PFSK-1 (cell line): ENCODE measurements around the gene SLC22A23.

Experiments
- FOXP2 ChIP-seq: optimal IDR thresholded peaks from 2 replicates; pipeline ENCODE3; 2011; ENCODE audit warnings: borderline replicate concordance, control low read depth, inconsistent platforms; ENCODE audit not compliant: insufficient read depth; ENCODE audit errors: extremely low read length, extremely low read depth
- POLR2AphosphoS5 ChIP-seq: IDR thresholded peaks from 2 replicates; pipeline ENCODE4 v1.6.1; 2012; ENCODE audit warnings: low read depth, mild to moderate bottlenecking, control low read depth, low read length, moderate library complexity
- SIN3A ChIP-seq: IDR thresholded peaks from 2 replicates; pipeline ENCODE4 v1.6.1; 2012; ENCODE audit warnings: mild to moderate bottlenecking, low read length, moderate library complexity, borderline replicate concordance; ENCODE audit not compliant: insufficient read depth
- TF ChIP-seq, protein P1 (sequence below), 2 experiments: IDR thresholded peaks; 2 replicates each; pipeline versions ENCODE4 v1.6.1 to v1.8.0; 2011 to 2012; ENCODE audit warnings: low read depth in 2 of 2, low read length in 2 of 2, control low read depth in 1 of 2, inconsistent platforms in 1 of 2, mild to moderate bottlenecking in 1 of 2, moderate library complexity in 1 of 2; ENCODE audit not compliant: insufficient read depth in 1 of 2

- TF ChIP-seq, protein P1, sequence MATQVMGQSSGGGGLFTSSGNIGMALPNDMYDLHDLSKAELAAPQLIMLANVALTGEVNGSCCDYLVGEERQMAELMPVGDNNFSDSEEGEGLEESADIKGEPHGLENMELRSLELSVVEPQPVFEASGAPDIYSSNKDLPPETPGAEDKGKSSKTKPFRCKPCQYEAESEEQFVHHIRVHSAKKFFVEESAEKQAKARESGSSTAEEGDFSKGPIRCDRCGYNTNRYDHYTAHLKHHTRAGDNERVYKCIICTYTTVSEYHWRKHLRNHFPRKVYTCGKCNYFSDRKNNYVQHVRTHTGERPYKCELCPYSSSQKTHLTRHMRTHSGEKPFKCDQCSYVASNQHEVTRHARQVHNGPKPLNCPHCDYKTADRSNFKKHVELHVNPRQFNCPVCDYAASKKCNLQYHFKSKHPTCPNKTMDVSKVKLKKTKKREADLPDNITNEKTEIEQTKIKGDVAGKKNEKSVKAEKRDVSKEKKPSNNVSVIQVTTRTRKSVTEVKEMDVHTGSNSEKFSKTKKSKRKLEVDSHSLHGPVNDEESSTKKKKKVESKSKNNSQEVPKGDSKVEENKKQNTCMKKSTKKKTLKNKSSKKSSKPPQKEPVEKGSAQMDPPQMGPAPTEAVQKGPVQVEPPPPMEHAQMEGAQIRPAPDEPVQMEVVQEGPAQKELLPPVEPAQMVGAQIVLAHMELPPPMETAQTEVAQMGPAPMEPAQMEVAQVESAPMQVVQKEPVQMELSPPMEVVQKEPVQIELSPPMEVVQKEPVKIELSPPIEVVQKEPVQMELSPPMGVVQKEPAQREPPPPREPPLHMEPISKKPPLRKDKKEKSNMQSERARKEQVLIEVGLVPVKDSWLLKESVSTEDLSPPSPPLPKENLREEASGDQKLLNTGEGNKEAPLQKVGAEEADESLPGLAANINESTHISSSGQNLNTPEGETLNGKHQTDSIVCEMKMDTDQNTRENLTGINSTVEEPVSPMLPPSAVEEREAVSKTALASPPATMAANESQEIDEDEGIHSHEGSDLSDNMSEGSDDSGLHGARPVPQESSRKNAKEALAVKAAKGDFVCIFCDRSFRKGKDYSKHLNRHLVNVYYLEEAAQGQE (IDR thresholded peaks at IDR 0.05; ENCODE audit: insufficient read depth in 1 of 2, low read depth in 2 of 2, low read length in 2 of 2), result no peak
- no peak for TF ChIP-seq FOXP2
- TF ChIP-seq SIN3A, result no peak
- no peak for TF ChIP-seq POLR2AphosphoS5
Measured at GRCh38 chr6:3289664-3290055, 167.2 kb downstream of the SLC22A23 start.
